Stimulated activated naive CD4-positive, alpha-beta T cell treated with Interleukin-2 at 50 U/mL for 16 hours (primary cell): ENCODE data around the gene DPP10.

Experiments used
- DNase-seq: peaks from one replicate; lab custom pipeline; 2025; lab: John Stamatoyannopoulos, UW

The DPP10 gene

DNA sequence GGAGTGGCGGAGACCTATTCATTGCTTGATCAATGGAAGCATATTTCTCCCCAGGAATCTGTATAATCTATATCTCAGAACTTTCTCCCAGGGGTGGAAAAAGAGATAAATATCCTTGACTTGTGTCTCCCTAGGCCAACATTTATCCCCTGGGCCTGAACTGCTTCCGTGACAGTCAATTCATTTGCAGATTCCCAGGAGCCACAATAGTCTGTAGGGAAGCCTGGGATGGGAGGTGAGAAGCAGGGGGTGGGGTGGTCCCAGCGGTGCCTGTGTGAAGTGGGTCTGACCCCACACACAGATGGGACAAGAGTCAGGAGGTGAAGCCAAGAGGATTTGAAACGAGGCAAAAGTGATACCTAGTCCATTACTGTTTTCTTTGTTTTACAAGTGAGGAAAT lies 166.8 kb downstream of the DPP10 start:
- no peak for DNase-seq

- DNase-seq, result no peak
Observed at GRCh38 chr2:114609801-114610200, 167.4 kb downstream of the DPP10 start.

GRCh38 chr2:114610677-114611076 lies 168.2 kb downstream of the DPP10 start:
- no peak for DNase-seq

- DNase-seq, result no peak
Observed at GRCh38 chr2:114614592-114614991, 172.2 kb downstream of the DPP10 start.

DNA sequence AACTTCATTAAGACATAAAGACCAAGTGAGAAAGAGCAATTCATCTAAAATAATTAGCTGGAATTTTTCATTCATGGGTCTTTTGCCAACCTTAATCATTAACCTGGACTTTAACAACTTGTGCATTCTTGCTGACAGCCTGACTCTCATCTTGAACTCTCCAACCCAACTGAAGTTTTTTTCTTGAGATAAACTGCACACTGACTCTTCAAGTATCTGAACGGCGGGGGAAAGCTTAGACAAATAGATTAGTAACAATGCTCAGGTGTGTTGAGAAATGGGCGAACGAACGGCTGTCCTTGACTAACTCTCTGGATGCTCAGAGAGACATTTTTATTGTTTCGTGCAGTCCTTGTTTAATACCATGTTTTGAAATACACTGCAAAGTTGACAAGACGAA lies 186.0 kb downstream of the DPP10 start:
- no peak for DNase-seq

DNA sequence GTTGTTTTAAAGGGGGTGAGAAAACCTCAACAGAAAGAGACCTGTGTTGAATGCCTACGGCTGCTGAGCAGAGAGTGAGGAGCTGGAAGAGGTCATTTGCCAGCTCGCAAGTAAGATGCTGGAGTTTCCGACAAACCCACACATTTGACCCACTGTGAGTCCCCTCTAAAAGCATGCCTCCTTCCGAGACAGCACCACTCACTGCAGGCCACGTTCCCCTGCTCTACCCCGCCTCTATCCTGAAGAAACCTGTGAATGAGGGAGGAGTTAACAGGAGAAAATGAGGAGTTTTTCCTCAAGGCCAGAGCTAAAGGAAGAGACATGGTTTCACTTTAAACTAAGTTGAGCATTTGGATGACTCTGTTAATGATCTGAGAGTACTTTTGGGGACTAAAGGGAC lies 188.7 kb downstream of the DPP10 start:
- no peak for DNase-seq

DNA sequence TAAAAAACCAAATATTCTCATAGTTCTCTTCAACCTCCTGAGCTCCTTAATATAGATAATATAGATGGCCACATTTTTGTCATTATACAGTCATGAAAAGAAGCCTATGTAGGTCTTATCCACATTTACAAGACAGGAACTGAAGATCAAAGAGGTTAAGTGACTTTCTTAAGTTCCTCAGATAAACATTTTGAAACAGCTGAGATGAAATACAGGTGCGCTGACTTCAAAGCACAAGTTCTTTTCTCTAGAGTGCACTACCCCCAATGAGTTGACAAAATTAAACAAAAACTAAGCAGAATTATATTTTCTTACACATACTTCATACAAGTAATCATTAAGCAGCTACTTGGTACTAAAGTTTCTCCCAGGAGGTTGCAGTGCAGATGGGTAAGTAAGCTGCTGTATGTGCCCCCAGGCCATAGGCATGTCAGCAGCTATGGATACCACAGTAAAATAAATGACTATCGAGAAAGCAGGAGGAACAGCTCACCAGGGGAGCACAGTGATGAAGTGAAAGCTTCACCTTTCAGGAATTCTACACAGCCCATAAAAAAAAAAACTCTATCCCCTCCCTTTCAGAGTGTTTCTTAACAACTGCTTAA lies 199.8 kb downstream of the DPP10 start:
- DNase-seq, result no peak

- no peak for DNase-seq
Observed at GRCh38 chr2:114642988-114643553, 200.6 kb downstream of the DPP10 start.

DNA sequence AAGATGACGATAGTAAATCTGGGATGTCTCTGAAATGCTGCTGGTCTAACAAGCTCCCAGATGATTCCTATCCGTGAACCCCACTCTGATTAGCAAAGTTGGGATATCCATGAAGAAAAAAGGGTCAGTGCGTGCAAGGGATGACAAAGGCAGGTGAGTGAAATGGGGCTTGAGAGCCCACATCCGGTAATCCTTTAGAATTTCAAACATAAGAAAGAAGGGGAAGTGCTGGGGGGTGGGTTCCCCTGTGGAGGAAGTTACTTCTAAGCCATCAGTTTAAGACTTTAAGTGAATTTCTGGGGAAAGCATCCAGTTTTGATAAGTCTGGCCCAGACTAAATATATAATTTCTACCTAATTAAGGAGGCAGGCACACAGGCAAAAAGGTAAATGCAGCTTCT lies 209.5 kb downstream of the DPP10 start:
- DNase-seq, result no peak

- DNase-seq, result no peak
Observed at GRCh38 chr2:114659880-114660279, 217.4 kb downstream of the DPP10 start.

- DNase-seq, result no peak
Observed at GRCh38 chr2:114661971-114662939, 219.8 kb downstream of the DPP10 start.

DNA sequence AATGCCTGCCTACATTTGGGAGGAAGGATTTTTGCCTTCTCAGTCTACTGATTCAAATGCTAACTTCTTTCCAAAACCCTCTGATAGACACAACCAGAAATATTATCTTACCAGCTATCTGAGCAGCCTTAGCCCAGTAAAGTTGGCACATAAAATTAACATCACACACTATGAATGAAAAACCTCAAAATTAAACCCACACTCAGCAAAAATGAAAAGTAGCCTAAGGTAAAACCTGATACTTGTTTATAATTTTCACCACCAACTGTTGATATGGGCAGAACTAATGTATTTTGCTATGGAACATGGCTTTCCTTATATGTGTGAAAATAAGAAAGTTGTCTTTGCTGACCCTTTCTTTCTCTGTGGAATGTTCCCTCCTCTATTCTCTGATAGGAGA lies 226.0 kb downstream of the DPP10 start:
- DNase-seq, result no peak

DNA sequence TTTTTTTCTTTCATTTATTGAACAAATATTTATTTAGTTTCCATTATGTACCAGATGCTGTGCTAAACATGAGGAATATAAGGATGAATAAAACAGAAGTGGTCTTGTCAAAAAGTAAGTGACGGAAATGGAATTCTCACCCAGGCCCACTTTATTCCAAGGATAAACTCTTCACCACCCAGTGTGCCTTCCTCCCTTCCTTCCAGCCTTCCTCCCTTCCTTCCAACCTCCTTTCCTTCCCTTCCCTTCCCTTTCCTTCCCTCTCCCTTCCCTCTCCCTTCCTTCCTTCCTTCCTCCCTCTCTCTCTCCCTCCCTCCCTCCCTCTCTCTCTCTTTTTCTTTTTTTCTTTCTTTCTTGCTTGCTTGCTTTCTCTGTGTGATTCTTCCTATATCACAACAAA lies 240.8 kb downstream of the DPP10 start:
- DNase-seq, result no peak

DNA sequence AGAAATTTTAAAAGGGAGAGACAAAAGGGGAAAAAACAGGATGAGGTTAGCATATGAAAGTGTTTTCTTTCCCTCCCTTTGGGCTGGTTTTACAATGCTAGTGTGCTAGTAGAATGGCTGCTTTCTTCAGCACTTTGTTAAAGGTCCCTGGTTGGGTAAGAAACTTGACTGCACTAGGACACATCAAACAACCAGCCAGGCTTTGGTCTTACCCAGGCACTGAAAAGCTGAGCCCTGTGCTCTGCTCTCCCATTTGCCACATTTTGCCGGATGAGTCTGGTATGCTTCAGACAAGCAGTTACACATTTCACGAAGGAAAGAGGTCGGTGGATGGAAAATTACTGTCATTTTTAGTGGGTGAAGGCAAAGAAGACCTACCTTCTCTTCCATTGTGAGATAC lies 242.0 kb downstream of the DPP10 start:
- no peak for DNase-seq

DNA sequence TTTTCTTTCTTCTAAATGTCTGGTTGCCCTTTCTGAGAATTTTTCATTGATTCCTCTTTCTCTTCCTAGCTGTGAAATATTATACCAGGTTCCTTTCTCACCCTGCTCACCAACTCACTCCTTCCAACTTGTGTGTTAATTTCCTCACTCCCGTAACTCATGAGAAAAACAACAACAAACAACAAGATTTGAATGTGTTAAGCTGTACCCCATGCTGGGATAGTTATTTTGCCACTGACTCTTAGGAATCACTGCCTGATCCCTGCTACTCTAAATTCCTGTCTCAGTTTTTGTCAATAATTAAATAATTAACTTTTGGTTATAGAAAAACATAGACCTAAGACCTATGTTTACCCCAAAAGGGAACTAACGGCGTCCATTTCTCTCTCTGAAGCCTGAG lies 242.7 kb downstream of the DPP10 start:
- DNase-seq, result no peak

DNA sequence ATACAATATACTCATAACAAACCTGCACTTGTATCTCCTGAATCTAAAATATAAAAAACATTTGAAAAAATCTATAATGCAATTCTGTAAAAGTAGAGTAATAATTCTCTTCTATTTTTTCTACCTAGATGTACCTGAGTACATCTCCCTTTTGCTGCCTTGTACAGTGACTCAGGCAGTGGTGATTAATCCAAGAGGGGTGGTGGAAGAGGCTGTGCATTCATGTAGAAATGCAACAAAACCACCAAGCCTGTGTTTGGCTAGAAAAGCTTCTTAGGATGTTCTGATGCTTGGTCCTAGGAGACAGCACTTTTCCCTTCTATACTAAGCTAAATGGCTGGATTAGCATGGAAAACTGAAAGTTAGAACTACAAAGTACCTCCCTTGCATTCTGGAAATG lies 245.8 kb downstream of the DPP10 start:
- no peak for DNase-seq

DNA sequence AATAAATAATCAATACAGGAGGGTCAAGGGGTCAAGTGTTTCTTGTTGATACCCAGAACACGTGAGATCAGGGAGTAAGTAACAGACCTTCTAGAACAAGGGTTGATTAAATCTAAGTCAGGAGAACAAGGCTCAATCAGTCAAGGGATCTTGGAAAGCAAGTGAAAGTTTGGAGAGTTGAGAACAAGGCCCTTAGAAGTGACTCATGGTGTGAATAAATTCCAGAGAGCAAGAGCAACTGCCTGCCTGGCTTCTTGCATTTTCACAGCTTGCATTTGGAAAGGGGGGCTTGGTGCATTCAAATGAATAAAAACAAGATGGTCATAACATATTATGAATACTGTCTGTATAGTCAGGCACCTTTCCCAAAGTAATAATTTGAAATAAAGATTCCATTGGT lies 256.1 kb downstream of the DPP10 start:
- DNase-seq, result no peak

GRCh38 chr2:114699423-114699944 lies 257.0 kb downstream of the DPP10 start:
- no peak for DNase-seq

DNA sequence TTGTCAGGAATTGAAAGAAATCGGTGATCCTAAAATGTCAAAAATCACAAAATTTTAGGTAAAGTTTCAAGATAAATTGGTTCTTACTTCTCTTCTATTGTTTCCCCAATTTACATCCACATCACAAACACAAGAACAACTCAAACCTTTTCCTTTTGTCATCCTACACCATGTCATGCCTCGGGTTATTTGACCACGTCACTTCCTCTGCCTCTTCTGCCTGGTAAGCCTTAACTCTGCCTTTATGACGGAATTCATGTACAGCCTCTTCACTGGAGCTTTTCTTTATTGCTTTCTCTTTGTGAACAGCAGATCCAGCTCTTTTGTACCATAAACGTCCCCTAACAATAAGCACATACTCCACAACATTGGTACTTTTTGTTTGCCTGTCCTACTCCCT lies 258.0 kb downstream of the DPP10 start:
- DNase-seq, result no peak

DNA sequence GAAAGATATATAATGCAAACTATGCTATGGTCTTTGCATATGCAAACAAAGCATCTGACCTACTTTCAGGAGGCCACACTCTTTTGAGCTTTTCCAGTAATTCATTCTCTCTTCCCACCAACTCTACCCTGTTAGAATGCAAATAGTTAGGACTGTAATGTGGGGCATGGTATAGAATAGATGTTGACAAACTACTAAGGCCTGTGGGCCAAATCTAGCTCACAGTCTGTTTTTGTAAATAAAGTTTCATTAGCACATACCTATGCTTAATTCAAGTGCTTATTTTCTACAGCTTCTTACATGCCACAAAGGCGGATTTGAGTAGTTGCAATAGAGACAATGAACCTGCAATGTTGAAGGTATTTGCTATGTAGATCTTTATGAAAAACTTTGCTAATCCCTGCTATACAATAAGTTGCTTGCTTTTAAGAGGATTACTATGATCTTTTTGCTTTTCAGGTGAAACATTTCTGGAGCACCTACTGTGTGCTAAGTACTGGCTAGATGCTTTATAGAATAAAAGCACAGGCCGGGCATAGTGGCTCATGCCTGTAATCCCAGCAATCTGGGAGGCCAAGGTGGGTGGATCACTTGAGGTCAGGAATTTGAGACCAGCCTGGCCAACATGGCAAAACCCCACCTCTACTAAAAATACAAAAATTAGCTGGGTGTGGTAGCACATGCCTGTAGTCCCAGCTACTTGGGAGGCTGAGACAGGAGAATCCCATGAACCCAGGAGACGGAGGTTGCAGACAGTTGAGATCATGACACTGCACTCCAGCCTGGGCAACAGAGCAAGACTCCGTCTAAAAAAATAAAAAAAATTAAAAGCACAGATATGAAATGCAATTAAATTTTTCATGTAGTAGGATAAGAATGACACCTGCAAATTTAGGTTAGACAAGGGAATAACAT lies 267.8 kb downstream of the DPP10 start:
- DNase-seq, result no peak

- DNase-seq, result no peak
Observed at GRCh38 chr2:114714313-114714712, 271.9 kb downstream of the DPP10 start.

DNA sequence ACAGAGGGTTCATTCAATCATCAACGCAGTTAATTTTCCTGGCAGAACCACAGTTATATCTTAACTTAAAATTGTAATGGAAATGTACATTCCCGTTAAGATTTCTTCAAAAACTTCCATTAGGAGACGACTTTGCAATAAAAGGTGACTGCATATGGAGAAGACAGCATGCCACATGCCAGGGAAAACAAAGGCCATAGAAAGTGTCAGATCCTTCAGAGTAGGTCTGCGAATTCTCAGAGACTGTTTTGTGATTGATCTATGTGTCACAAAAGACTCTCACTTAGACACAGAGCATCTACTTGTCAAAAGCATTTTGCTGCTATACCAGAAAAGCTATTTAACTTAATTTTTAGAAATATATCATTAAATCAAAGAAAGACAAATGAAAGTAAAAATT lies 274.6 kb downstream of the DPP10 start:
- DNase-seq, result no peak
